Measurements from ENCODE around the gene NUDT4. TPM values are rescaled to one million over a fixed set of nuclear protein-coding genes. Genes with fewer than 3 reads are reported as not detected.

Gene NUDT4
- total RNA-seq, 1 experiment from 2014 or later: 30.2 TPM

- ChIA-PET POLR2A (ENCODE audit: unreplicated experiment) (no interaction called here), CTCF (no interaction called here)
- H3K79me2 ChIP-seq (ENCODE audit: low read length): no peaks in the 10 kb centered on the region
- H3K9me2 ChIP-seq (replicated peaks; ENCODE audit: low read length): no peaks in the 10 kb centered on the region
- ATAC-seq (no peak), DNase-seq (no peak)
- no peaks in the 10 kb centered on the region for H4K20me1 ChIP-seq (ENCODE audit: low read length)
- H2AFZ ChIP-seq (ENCODE audit: low read length): no peak overlapping the region
- H3K9ac ChIP-seq (ENCODE audit: low read length): no peak overlapping the region
- H3K4me2 ChIP-seq (ENCODE audit: low read length): no peak overlapping the region
- no TSS peak for BruUV-seq (replicated peaks)
- H3K27me3 ChIP-seq (ENCODE audit: low read length): no peaks in the 10 kb centered on the region
- no peaks in the 10 kb centered on the region for H3K4me1 ChIP-seq (ENCODE audit: insufficient read depth, low read length)
- no peaks in the 10 kb centered on the region for H3K36me3 ChIP-seq (ENCODE audit: low read depth, low read length)
- intact Hi-C loops (cut with micrococcal nuclease): no loop called here
- no peak overlapping the region for H3K4me3 ChIP-seq (ENCODE audit: low read length)
- TF ChIP-seq CTCF (conservative IDR thresholded peaks at IDR 0.05; ENCODE audit: low read depth, low read length) (no peak), EZH2phosphoT487 (IDR thresholded peaks at IDR 0.05; ENCODE audit: borderline replicate concordance, low read length) (no peak), EZH2 (IDR thresholded peaks at IDR 0.05; ENCODE audit: low read length, unreplicated experiment) (no peak)
- no peaks in the 10 kb centered on the region for H3F3A ChIP-seq (ENCODE audit: low read length, unreplicated experiment)
- H3K9me3 ChIP-seq (ENCODE audit: low read length): no peaks in the 10 kb centered on the region
- H3K27ac ChIP-seq (ENCODE audit: low read length): no peak overlapping the region
Observed at GRCh38 chr12:93368766-93369165, 9.0 kb upstream of the NUDT4 start.

GRCh38 chr12:93369505-93369904, 8.2 kb upstream of the NUDT4 start:
- DNase-seq (no peak), ATAC-seq (no peak)
- ChIA-PET CTCF (no interaction called here), POLR2A (ENCODE audit: unreplicated experiment) (no interaction called here)
- Histone ChIP-seq H3F3A (ENCODE audit: low read length, unreplicated experiment) (no peaks in the 10 kb centered on the region), H3K79me2 (ENCODE audit: low read length) (no peaks in the 10 kb centered on the region), H3K9ac (ENCODE audit: low read length) (no peak overlapping the region), H3K4me2 (ENCODE audit: low read length) (no peak overlapping the region), H3K36me3 (ENCODE audit: low read depth, low read length) (no peaks in the 10 kb centered on the region), H3K27ac (ENCODE audit: low read length) (no peak overlapping the region), H4K20me1 (ENCODE audit: low read length) (no peaks in the 10 kb centered on the region), H3K9me3 (ENCODE audit: low read length) (no peaks in the 10 kb centered on the region), H3K4me3 (ENCODE audit: low read length) (no peak overlapping the region), H2AFZ (ENCODE audit: low read length) (no peak overlapping the region), H3K27me3 (ENCODE audit: low read length) (no peaks in the 10 kb centered on the region), H3K9me2 (replicated peaks; ENCODE audit: low read length) (no peaks in the 10 kb centered on the region), H3K4me1 (ENCODE audit: insufficient read depth, low read length) (no peaks in the 10 kb centered on the region)
- BruUV-seq (replicated peaks): no TSS peak
- intact Hi-C loops (cut with micrococcal nuclease): no loop called here
- TF ChIP-seq CTCF (conservative IDR thresholded peaks at IDR 0.05; ENCODE audit: low read depth, low read length): no peak
- TF ChIP-seq EZH2 (IDR thresholded peaks at IDR 0.05; ENCODE audit: low read length, unreplicated experiment): no peak
- no peak for TF ChIP-seq EZH2phosphoT487 (IDR thresholded peaks at IDR 0.05; ENCODE audit: borderline replicate concordance, low read length)

GRCh38 chr12:93370947-93371346, 6.8 kb upstream of the NUDT4 start:
- H3K27ac ChIP-seq (ENCODE audit: low read length): no peak overlapping the region
- no peak overlapping the region for H3K4me3 ChIP-seq (ENCODE audit: low read length)
- H3K9ac ChIP-seq (ENCODE audit: low read length): no peak overlapping the region
- no peaks in the 10 kb centered on the region for H3K4me1 ChIP-seq (ENCODE audit: insufficient read depth, low read length)
- BruUV-seq (replicated peaks): no TSS peak
- H3K4me2 ChIP-seq (ENCODE audit: low read length): no peak overlapping the region
- intact Hi-C loops (cut with micrococcal nuclease): loop anchor here (10.0 kb wide), 1 partner anchor 106 kb away; no protein-coding TSS in a partner anchor
- H3F3A ChIP-seq (ENCODE audit: low read length, unreplicated experiment): no peaks in the 10 kb centered on the region
- CTCF ChIA-PET: no interaction called here
- no peaks in the 10 kb centered on the region for H3K9me2 ChIP-seq (replicated peaks; ENCODE audit: low read length)
- no peak for DNase-seq
- no peak overlapping the region for H2AFZ ChIP-seq (ENCODE audit: low read length)
- H3K9me3 ChIP-seq (ENCODE audit: low read length): no peaks in the 10 kb centered on the region
- no peaks in the 10 kb centered on the region for H3K79me2 ChIP-seq (ENCODE audit: low read length)
- H3K27me3 ChIP-seq (ENCODE audit: low read length): no peaks in the 10 kb centered on the region
- POLR2A ChIA-PET (ENCODE audit: unreplicated experiment): no interaction called here
- TF ChIP-seq EZH2 (IDR thresholded peaks at IDR 0.05; ENCODE audit: low read length, unreplicated experiment) (no peak), CTCF (conservative IDR thresholded peaks at IDR 0.05; ENCODE audit: low read depth, low read length) (no peak), EZH2phosphoT487 (IDR thresholded peaks at IDR 0.05; ENCODE audit: borderline replicate concordance, low read length) (no peak)
- ATAC-seq: no peak
- H3K36me3 ChIP-seq (ENCODE audit: low read depth, low read length): no peaks in the 10 kb centered on the region
- no peaks in the 10 kb centered on the region for H4K20me1 ChIP-seq (ENCODE audit: low read length)

Measured in PC-3 (cell line).